ENCODE data around the gene HNRNPA0.

GRCh38 chr5:137715456-137715855, 38.7 kb downstream of the HNRNPA0 start:
- no peak for TF ChIP-seq CTCF (conservative IDR thresholded peaks at IDR 0.05; ENCODE audit: low read depth, low read length)
- TF ChIP-seq EZH2 (IDR thresholded peaks at IDR 0.05; ENCODE audit: low read length, unreplicated experiment), result no peak
